Measurements from ENCODE around the gene P2RY11.

P2RY11 gene

DNA sequence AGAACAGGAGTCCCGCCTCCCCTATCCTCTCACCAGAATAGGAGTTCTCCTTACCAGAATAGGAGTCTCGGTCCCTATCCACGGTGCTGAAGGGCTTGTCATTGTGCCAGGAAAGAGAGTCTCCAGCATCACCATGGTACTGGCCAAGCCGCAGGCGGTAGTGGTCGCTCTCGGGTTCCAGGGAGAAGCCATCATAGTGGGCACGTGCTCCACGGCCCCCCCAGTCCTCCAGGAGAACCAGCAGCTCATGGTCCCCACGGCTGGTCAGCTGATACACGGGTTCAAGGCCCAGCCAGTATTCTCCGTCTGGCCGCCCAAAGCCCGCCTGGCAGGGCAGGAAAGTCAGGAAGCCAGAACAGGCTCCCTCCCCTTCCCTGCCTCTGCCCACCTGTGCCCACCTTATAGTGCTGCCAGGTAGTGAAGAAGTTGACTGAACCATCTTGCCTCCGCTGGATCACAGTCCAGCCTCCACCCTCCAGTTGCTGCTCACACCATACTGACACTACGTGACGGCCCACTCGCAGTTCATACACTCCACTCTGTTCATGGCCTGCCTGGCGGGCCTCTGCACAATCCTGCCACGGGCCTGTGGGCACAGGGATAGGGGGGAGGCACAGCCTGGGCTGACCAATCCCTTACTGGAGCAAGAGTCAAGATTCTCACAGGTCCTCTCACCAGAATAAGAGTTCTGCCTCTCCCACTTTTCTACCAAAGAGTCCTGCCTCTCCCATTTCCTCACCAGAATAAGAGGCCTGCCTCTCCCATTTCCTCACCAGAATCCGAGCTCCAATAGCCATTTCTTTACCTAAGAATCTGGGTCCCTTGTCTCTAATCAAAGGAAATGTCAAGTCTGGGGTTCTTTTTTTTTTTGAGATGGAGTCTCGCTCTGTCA, 18.0 kb upstream of the P2RY11 start:
- DNase-seq (ENCODE audit: low spot score), result peak; percentile 44

DNA sequence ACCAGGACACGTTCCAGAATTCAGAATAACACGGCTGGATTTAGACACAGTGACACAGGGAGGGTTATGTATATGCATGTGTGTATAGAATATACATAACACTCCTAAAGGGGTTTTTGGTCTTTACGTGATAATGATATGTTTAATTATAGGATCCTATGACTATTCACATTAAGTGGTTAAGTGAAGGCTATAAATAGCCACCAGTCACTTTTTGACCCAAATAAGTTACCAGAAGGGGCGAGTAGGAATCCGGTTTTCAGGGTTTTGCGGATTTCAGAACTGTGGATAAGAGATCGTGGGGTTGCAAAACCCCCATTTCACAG, 15.9 kb upstream of the P2RY11 start:
- DNase-seq (ENCODE audit: low spot score), result no peak

DNA sequence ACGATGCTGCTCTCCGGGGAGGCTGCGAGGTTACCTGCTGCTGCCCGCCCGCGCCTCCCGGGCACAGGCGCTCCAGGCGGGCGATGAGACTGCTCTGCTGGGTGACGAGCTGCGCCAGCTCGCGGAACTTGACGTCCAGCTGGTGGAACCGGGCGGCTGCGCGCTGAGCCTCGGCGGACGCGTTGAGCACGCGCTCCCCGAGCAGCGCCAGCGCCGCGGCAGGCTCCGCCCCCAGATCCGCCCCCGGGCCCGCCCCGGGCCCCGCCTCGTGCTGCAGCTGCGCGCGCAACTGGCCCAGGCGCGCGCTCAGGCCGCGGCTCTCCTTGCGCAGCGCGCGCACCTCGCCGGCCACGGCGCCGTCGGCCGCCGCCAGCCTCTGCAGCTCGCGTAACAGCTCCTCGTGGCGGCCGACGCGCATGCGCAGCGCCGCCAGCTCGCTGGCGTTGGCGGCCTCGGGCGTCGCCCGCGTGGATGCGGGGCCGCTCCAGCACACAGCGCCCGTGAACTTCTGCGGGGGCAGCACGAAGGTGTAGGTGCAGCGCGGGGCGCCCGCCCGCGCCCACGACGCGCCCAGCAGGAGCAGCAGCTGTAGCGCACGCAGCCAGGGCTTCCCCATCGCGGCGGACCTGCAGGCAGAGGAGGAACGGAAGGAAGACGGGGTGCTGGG, 15.4 kb upstream of the P2RY11 start:
- DNase-seq (ENCODE audit: low spot score), result peak; percentile 100

DNA sequence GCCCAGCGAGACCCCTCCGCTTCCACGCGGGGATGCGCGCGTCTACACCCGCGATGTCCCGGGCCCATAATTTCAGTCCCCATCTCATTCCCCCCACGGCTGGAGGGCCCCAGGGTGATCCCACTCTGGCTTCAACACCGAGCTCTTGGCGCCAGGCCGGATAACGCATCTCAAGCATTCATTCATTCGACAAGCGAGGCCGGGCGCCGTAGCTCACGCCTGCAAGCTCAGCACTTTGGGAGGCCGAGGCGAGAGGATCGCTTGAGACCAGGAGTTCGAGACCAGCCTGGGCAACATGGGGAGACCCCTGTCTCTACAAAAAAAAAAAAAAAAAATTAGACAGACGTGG, 14.9 kb upstream of the P2RY11 start:
- no peak for DNase-seq (ENCODE audit: low spot score)

DNA sequence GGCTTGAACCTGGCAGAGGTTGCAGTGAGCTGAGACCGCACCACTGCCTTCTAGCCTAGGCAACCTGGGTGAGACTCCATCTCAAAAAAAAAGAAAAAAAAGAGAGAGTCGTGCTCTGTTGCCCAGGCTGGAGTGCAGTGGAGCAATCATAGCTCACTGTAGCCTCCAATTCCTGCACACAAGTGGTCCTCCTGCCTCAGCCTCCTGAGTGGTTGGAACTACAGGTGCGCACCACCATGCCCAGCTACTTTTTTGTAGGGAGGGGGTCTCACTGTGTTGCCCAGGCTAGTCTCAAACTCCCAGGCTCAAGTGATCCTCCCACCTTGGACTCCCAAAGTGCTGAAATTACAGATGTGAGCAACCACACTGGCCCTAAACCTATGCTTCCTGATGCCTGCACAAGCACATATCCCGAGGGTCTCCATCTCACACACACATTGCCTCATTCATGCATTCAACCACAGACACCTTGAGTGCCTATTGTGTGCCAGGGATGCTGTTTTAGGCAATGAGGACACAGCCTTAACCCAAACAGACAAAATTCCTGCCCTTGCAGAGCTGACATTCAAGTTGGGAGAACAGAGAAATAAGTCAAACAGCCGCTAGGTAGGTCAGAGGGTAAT, 11.2 kb upstream of the P2RY11 start:
- no peak for DNase-seq (ENCODE audit: low spot score)

DNA sequence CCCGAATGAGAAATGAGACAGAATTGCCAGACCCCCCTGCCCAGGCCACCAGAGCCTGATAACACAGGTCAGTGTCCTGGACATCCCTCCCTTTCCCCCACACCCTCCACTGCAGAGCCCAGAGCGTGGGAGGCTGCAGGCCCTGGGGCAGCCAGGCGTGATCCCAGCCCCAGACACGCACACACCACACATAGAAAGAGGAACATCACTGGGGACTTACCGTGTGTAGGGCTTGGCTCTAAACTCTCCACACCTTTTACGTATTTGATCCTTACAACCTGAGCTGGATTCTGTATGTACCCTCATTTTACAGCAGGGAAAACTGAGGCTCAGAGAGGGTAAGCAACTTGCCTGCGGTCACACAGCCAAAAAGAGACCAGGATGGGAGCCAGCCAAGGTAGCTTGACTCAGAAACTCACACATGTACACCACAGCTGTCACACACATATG, 8.7 kb upstream of the P2RY11 start:
- no peak for DNase-seq (ENCODE audit: low spot score)

DNA sequence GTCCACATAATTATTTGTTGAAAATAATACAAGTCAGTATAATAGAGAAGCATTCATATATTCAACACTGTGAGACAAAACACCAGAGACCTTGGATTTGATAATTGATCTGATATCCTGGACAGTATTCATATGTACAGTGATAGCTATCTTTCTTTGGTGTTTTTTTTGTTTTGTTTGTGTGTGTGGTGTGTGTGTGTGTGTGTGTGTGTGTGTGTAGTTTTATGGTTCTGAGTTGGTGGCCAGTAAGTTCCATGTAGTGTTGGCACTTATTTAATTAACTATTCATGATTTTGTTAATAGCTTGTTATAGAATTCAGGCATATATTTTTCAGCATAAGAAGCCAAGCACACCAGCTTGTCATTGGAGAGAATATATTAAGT, 7.4 kb upstream of the P2RY11 start:
- DNase-seq (ENCODE audit: low spot score), result no peak

DNA sequence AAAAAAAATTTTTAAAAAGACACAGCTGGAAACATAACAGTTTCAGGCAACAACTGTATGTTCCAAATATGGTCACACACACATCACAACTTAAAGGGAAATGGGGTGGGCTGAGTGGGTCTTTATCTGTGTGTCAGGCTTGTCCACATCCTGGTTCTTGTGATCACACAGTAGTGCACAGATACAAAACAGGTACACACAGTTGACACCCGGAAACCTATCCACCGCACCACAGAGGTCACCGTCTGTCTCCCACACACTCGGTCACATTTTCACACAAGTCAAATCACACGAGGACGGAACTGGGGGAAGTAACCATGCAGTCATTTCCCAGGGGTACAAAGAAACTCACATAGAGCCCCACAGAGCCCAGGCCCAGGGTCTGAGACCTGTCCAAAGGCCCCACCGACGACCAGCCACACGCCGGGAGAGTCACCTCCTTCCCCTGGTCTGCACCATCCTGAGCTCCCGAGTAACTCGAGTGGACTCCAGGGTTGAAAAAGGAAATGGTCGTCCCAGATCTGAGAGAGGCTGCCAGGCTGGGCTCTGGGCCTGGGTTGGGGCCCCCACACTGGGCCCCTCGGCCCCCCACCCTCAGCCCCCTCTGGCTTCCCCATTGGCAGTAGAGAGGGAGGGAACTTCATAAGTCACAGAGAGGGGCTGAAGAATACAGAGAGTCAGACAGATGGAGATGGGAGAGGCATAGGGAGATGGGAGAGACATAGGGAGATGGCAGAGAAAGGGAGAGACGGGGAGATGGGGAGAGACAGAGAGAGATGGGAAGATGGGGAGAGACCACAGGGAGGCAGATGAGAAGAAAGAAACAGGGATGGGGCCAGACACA, 6.6 kb upstream of the P2RY11 start:
- DNase-seq (ENCODE audit: low spot score), result no peak

DNA sequence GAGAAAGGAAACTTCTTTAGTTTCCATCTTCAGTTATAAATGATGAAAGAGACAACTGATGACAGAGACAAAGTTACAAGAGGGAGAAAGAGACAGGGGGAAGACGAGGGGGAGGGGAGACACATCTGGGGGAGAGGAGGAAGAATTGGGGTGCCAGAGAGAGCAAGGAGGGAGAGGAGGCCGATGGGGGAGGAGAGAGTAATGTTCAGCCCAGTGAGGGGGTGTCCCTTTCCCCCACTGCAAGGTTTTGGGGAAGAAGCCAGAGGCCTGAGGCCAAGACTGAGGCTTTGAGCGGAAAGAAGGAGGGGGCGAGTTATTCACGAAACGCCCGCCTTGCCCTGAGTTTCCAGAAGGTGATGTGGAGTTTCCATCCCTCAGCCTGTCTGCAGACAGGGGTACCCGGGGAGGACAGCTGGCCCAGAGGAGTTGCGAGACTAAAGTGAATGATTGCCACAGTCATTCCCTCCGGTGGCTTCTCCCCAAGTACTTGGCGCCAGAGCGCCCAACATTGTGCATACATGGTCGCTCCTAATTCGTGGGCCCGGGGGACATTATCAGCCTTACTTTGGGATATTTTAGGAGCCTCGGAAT, 5.9 kb upstream of the P2RY11 start:
- no peak for DNase-seq (ENCODE audit: low spot score)

DNA sequence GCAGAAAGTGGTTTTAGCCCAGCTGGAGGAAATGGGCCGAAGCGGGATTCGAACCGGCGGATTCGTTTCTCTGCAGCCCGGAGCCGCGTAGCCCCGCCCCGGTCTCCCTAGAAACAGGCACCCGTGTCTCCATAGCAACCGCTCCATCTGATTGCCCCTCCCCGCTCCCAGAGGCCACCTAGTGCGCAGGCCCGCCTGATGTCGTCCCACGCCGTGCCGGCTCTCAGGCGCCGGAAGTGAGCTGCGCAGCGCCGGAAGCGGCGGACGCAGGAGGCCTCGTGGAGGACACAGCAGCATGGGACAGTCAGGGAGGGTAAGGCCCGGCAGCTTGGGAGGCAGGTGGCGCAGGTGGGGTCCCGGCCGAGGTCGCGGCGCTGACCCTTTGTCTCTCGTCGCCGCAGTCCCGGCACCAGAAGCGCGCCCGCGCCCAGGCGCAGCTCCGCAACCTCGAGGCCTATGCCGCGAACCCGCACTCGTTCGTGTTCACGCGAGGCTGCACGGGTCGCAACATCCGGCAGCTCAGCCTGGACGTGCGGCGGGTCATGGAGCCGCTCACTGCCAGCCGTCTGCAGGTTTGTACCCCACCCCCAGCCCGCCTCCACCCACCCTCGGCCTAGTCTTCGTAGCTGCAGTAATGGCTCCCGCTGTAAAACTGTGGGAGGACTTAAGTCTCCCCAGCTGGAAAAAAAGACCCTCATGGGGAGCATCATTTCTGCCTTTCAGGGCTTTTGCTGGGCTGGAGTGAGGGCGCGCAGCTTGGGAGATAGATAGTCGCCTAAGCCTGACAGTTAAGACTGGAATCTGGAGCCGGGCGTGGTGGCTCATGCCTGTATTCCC, 5.2 kb upstream of the P2RY11 start, which contains the start of gene PPAN:
TSS of gene PPAN (plus strand) at position 263 of the 837 bp plus-strand sequence. CDS start at position 296, 33 bp downstream.
- DNase-seq (ENCODE audit: low spot score), result peak; percentile 99

DNA sequence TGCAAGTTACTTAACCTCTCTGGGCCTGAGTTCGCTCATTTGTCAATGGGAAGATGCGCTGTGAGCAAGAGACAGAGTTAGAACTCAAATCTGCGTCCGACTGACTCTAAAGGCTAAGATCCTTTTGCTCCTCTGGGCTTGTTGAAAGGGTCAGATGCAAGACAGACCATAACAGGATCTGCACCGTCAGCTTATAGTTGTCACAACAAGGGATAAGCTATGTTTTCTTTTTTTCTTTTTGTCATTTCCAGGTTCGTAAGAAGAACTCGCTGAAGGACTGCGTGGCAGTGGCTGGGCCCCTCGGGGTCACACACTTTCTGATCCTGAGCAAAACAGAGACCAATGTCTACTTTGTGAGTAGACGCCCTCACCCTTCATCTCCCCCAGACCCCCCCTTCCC, 4.2 kb upstream of the P2RY11 start:
- DNase-seq (ENCODE audit: low spot score), result no peak

DNA sequence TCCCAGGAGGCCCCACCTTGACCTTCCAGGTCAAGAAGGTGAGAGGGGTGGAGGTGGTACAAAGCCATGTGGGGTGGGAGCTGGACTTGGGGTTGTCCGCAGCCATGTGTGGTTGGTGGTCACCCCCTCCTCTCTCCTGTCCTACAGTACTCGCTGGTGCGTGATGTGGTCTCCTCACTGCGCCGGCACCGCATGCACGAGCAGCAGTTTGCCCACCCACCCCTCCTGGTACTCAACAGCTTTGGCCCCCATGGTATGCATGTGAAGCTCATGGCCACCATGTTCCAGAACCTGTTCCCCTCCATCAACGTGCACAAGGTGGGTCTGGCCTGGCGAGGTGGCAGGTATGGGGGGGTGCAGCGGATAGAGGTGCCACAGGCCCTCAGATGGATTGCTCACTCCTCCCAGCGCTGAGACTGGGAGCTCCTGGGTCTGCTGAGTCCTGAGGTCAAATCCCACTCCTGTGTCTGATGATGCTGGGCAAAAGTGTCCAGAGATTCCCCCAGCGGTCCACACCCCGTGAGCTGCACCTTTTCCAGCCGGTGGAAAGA, 3.6 kb upstream of the P2RY11 start:
- no peak for DNase-seq (ENCODE audit: low spot score)

DNA sequence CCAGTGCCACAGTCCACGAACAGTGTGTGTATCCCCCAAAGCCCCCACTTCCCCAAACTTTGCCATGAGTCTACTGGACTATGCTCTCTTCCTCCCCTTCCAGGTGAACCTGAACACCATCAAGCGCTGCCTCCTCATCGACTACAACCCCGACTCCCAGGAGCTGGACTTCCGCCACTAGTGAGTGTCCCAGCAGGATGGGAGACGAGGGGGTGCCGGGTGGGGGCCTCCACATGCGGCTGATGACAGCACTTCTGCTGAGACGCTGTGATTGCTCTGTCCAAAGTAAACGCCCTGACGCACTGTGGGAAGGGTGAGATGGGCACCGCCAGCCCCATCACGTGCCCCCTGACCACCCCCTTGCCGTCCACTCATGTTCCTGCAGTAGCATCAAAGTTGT, 2.0 kb upstream of the P2RY11 start:
- no peak for DNase-seq (ENCODE audit: low spot score)

DNA sequence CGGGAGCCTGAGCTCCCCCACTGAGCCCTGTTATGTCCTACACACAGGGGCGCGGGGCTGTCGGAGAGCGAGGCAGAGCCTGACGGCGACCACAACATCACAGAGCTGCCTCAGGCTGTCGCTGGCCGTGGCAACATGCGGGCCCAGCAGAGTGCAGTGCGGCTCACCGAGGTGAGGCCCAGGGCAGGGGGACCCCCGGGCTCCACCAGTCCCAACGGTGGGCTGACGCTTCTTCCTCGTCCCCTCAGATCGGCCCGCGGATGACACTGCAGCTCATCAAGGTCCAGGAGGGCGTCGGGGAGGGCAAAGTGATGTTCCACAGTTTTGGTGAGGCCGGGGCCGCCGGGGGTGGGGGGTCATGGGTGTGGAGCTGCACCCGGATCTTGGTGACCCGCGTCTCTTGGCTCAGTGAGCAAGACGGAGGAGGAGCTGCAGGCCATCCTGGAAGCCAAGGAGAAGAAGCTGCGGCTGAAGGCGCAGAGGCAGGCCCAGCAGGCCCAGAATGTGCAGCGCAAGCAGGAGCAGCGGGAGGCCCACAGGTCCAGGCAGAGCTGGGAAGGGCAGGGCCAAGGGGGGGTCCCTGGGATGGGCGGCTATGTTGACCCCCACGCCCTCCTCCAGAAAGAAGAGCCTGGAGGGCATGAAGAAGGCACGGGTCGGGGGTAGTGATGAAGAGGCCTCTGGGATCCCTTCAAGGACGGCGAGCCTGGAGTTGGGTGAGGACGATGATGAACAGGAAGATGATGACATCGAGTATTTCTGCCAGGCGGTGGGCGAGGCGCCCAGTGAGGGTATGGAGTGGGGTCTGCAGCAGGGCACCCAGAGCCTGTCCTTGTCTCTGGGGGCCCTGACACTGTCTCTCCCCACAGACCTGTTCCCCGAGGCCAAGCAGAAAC, 1.2 kb upstream of the P2RY11 start:
- DNase-seq (ENCODE audit: low spot score), result no peak

DNA sequence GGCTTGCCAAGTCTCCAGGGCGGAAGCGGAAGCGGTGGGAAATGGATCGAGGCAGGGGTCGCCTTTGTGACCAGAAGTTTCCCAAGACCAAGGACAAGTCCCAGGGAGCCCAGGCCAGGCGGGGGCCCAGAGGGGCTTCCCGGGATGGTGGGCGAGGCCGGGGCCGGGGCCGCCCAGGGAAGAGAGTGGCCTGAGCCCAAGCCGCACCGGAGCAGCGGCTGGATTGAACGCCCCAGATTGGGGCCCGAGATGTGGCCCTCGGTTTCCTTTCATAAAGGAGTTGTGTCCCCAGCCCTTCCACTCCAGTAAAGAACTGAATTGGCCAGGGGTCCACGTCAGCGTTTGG, 548 bp upstream of the P2RY11 start:
- DNase-seq (ENCODE audit: low spot score), result no peak

DNA sequence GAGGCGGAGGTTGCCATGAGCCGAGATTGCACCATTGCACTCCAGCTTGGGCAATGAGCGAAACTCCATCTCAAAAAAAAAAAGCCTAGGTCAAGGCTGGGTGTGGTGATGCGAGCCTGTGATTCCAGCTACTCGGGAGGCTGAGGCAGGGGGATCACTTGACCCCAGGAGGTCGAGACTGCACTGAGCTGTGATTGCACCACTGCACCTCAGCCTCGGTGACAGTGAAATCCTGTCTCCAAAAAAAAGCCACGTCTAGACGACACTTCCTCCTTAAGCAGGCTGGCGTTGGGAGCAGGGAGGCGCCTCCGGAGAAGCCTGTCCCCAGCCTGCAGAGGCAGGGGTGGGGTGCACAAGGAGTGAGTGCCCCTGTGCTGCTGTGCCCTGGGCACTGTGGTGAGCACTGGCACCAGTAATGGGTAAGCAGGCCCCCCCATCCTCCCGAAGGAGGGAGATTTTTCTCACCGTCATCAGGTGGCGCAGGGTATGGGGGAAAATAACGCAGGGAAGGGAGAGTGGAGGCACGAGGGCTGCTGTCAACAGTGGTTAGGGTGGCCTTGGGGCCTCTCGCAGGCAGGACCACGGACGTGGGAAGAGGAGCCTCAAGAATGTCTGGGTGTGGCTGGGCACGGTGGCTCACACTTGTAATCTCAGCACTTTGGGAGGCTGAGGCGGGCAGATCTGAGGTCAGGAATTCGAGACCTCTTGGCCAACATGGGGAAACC, 706 bp downstream of the P2RY11 start:
- DNase-seq (ENCODE audit: low spot score), result no peak

DNA sequence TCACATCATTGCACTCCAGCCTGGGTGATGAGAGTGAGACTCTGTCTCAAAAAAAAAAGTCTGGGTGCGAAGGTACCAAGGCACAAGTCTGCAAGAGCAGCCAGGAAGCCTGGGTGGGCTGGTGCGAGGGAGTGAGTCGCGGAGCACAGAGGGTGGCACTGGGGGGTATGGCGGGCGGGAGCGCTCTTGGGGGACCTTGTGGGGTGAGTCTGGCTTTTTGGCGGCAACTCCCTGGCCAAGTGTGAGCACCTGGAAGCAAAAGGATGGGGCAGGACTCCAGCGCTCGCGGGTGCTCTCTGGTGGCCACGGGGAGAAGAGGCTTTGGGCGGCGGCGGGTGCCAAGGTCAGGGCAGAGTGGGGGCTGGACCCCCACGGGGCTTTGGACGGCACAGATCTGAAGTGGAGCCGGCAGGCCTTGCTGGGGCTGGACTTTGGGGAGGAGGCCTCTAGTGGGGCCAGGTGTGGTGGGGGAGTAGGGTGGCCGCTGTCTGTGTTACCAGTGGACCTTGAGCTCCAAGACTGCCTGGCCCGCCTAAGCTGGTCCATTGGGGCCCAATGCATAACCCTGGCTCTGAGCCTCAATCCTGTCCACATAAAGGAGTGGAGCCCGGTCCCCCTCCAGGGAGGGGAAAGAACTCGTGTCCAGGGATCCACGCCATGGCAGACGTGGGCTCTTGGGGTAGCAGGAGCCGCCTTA, 1.6 kb downstream of the P2RY11 start:
- DNase-seq (ENCODE audit: low spot score), result peak; percentile 78

DNA sequence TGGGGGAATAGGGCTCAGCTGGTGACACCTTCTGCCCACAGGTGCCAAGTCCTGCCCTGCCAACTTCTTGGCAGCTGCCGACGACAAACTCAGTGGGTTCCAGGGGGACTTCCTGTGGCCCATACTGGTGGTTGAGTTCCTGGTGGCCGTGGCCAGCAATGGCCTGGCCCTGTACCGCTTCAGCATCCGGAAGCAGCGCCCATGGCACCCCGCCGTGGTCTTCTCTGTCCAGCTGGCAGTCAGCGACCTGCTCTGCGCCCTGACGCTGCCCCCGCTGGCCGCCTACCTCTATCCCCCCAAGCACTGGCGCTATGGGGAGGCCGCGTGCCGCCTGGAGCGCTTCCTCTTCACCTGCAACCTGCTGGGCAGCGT, 2.1 kb downstream of the P2RY11 start:
- DNase-seq (ENCODE audit: low spot score), result no peak
